A549 (cell line): ENCODE results near the gene SPAG5. TPM values are rescaled to one million over a fixed set of nuclear protein-coding genes. Genes with fewer than 3 reads are reported as not detected.

Source experiments
- ATAC-seq, 2 experiments: fragments of 200-7000 bp in 1 of 2; fragments of >200 bp in 1 of 2; cut with Nextera tagmentation in 1 of 2; cut with Tn5 transposase in 1 of 2; 3 replicates each; pipeline versions ENCODE4 v1.8.0 to v1.9.1; 2018 to 2020; ENCODE audit warnings: mild to moderate bottlenecking in 1 of 2, moderate library complexity in 1 of 2
- CTCF ChIA-PET: fragments of 300-600 bp; sonication (Branson Sonifier 250); formaldehyde crosslinking; extraction: SDS; loops from one replicate; lab custom pipeline; 2021; ENCODE audit warnings: antibody characterized with exemption, inconsistent platforms; lab: Yijun Ruan, JAX
- POLR2A ChIA-PET: fragments of 350-600 bp; formaldehyde crosslinking; extraction: SDS; loops from one replicate; lab custom pipeline; 2021; ENCODE audit warnings: antibody characterized with exemption, inconsistent platforms; lab: Yijun Ruan, JAX
- DNase-seq, 2 experiments: peaks; one replicate each; pipeline versions ENCODE4 v3.0.0 to v3.0.0-alpha.2; 2011 to 2016; ENCODE audit warnings: low read depth in 1 of 2, low spot score in 1 of 2
- FAIRE-seq: peaks from 2 replicates; lab custom pipeline; 2011; peaks lifted over from hg19 to GRCh38; lab: Jason Lieb, UNC
- H3K27ac ChIP-seq, 2 experiments: fragments of >200 bp; sonication (Bioruptor Twin); formaldehyde crosslinking; 3 replicates each; pipeline ENCODE4 v1.5.1; 2016 to 2017
- H3K4me1 ChIP-seq: fragments of >200 bp; sonication (Bioruptor Twin); formaldehyde crosslinking; 3 replicates; pipeline ENCODE4 v1.6.1; 2016
- H3K4me2 ChIP-seq: fragments of >200 bp; sonication (Bioruptor Twin); formaldehyde crosslinking; 3 replicates; pipeline ENCODE4 v1.6.1; 2016
- H3K4me3 ChIP-seq: fragments of >200 bp; sonication (Bioruptor Twin); formaldehyde crosslinking; 3 replicates; pipeline ENCODE4 v1.5.1; 2016
- H3K9me3 ChIP-seq: fragments of >200 bp; sonication (Bioruptor Twin); formaldehyde crosslinking; 3 replicates; pipeline ENCODE4 v1.6.1; 2016
- BHLHE40 ChIP-seq: IDR thresholded peaks from 2 replicates; pipeline ENCODE4 v1.6.1; 2012; ENCODE audit warnings: low read depth, low read length, inconsistent platforms
- CBX8 ChIP-seq: fragments of 200-600 bp; sonication (generic); IDR thresholded peaks from 2 replicates; pipeline ENCODE4 v1.6.1; 2016
- CEBPB ChIP-seq, 2 experiments: fragments of >200 bp in 1 of 2; sonication (Bioruptor Twin) in 1 of 2; formaldehyde crosslinking in 1 of 2; IDR thresholded peaks; 2 replicates each; pipeline ENCODE4 v1.6.1; 2012 to 2016
- EHF ChIP-seq: fragments of 250-450 bp; sonication (Bioruptor Pico); IDR thresholded peaks from 2 replicates; pipeline ENCODE4 v1.5.0; 2020; ENCODE audit warnings: mild to moderate bottlenecking
- EP300 ChIP-seq, 2 experiments: fragments of >200 bp; sonication (Bioruptor Twin); formaldehyde crosslinking; IDR thresholded peaks; 2 replicates in 1 of 2; 3 replicates in 1 of 2; pipeline ENCODE4 v1.6.1; 2016 to 2017
- FOSB ChIP-seq: fragments of 250-450 bp; sonication (Bioruptor Pico); IDR thresholded peaks from 2 replicates; pipeline ENCODE4 v1.5.0; 2020; ENCODE audit warnings: mild to moderate bottlenecking, moderate library complexity
- FOSL2 ChIP-seq, 2 experiments: fragments of 450-650 bp in 1 of 2; fragments of >200 bp in 1 of 2; sonication (Bioruptor Twin) in 1 of 2; formaldehyde crosslinking; IDR thresholded peaks; 2 replicates each; pipeline versions ENCODE4 v1.5.0 to v1.6.1; 2016 to 2020; ENCODE audit warnings: mild to moderate bottlenecking in 1 of 2, moderate library complexity in 1 of 2
- FOXS1 ChIP-seq: fragments of 250-450 bp; sonication (Bioruptor Pico); IDR thresholded peaks from 2 replicates; pipeline ENCODE4 v1.5.0; 2020; ENCODE audit warnings: mild to moderate bottlenecking, moderate library complexity
- HOXB13 ChIP-seq: fragments of 250-450 bp; sonication (Bioruptor Pico); IDR thresholded peaks from 2 replicates; pipeline ENCODE4 v1.5.0; 2020; ENCODE audit warnings: low read depth, mild to moderate bottlenecking, moderate library complexity
- HOXB5 ChIP-seq: fragments of 250-450 bp; sonication (Bioruptor Pico); IDR thresholded peaks from 2 replicates; pipeline ENCODE4 v1.5.0; 2020; ENCODE audit warnings: mild to moderate bottlenecking, moderate library complexity
- KDM5A ChIP-seq: fragments of 200-600 bp; sonication (generic); IDR thresholded peaks from 2 replicates; pipeline ENCODE4 v1.6.1; 2016; ENCODE audit warnings: antibody characterized with exemption, mild to moderate bottlenecking
- MAFK ChIP-seq: fragments of 450-650 bp; IDR thresholded peaks from 2 replicates; pipeline ENCODE4 v1.6.1; 2014; ENCODE audit not compliant: partially characterized antibody
- MAX ChIP-seq: IDR thresholded peaks from 2 replicates; pipeline ENCODE4 v1.6.1; 2012
- MAZ ChIP-seq: fragments of 150-350 bp; IDR thresholded peaks from 2 replicates; pipeline ENCODE4 v1.6.1; 2014; ENCODE audit warnings: antibody characterized with exemption, low read depth, low read length, borderline replicate concordance
- NFE2L2 ChIP-seq: fragments of 150-350 bp; conservative IDR thresholded peaks from 2 replicates; pipeline ENCODE4 v1.6.1; 2014; ENCODE audit warnings: low read length
- NR3C1 ChIP-seq: fragments of >200 bp; sonication (Bioruptor Twin); formaldehyde crosslinking; IDR thresholded peaks from 3 replicates; pipeline ENCODE4 v1.6.1; 2017
- PBX3 ChIP-seq: IDR thresholded peaks from 2 replicates; pipeline ENCODE4 v1.6.1; 2012
- PHF8 ChIP-seq: fragments of 200-600 bp; sonication (generic); IDR thresholded peaks from 2 replicates; pipeline ENCODE4 v1.6.1; 2016; ENCODE audit warnings: low read depth, mild to moderate bottlenecking, antibody characterized with exemption, moderate library complexity, borderline replicate concordance
- POLR2AphosphoS2 ChIP-seq: conservative IDR thresholded peaks from 2 replicates; pipeline ENCODE4 v1.6.1; 2012; ENCODE audit warnings: low read length, improper control_type of control experiment, inconsistent platforms
- RAD21 ChIP-seq, 2 experiments: fragments of >200 bp in 1 of 2; sonication (Bioruptor Twin) in 1 of 2; formaldehyde crosslinking in 1 of 2; IDR thresholded peaks in 1 of 2; conservative IDR thresholded peaks in 1 of 2; 2 replicates in 1 of 2; 3 replicates in 1 of 2; pipeline ENCODE4 v1.6.1; 2012 to 2018; ENCODE audit warnings: inconsistent platforms in 1 of 2
- RARB ChIP-seq: fragments of 250-450 bp; sonication (Bioruptor Pico); IDR thresholded peaks from 2 replicates; pipeline ENCODE4 v1.8.0; 2021; ENCODE audit warnings: mild to moderate bottlenecking, moderate library complexity
- RCOR1 ChIP-seq: fragments of 150-350 bp; IDR thresholded peaks from 2 replicates; pipeline ENCODE4 v1.6.1; 2014; ENCODE audit warnings: antibody characterized with exemption, low read length, low read depth
- TP53 ChIP-seq: fragments of 250-450 bp; sonication (Bioruptor Pico); IDR thresholded peaks from 2 replicates; pipeline ENCODE4 v1.5.0; 2021; ENCODE audit warnings: mild to moderate bottlenecking, moderate library complexity
- ZSCAN20 ChIP-seq: fragments of 250-450 bp; sonication (Bioruptor Pico); IDR thresholded peaks from 2 replicates; pipeline ENCODE4 v1.8.0; 2022; ENCODE audit warnings: mild to moderate bottlenecking, moderate library complexity
- WGBS: methylation state at CpG from one replicate; pipeline ENCODE4 v1.1.6; 2017; ENCODE audit errors: missing lambda C conversion rate; 5-methylcytosine and 5-hydroxymethylcytosine counted together
- polyA plus RNA-seq, 4 experiments: library from polyadenylated mRNA; depleted of rRNA in 3 of 4; stranded (reverse); fragments of >200 nt; fragmentation: RNase III in 1 of 4; extraction: RNeasy Plus Mini Kit Qiagen cat#74134 plus additional on column Dnase treatment in 1 of 4; gene quantifications; 2 replicates in 3 of 4; 3 replicates in 1 of 4; pipeline ENCODE4 v1.2.3, GENCODE V29; 2011 to 2017
- TF ChIP-seq, protein P1 (sequence below): IDR thresholded peaks from 2 replicates; pipeline ENCODE4 v1.6.1; 2012; ENCODE audit warnings: low read depth, borderline replicate concordance

The SPAG5 gene
- polyA plus RNA-seq, 2 of the 4 experiments (the other 2 are of a cell fraction) = 111 TPM

- TF ChIP-seq PBX3 (no peak; the same call in 1 of the 2 replicates), FOXS1 (CRISPR knock-in tag) (no peak), RARB (no peak), NR3C1 (no peak), HOXB5 (CRISPR knock-in tag) (no peak), CEBPB (IDR thresholded peaks at IDR 0.05) (no peak), FOSL2 (IDR thresholded peaks at IDR 0.05) (no peak), FOSL2 (CRISPR knock-in tag; IDR thresholded peaks at IDR 0.05) (no peak), TP53 (CRISPR knock-in tag) (no peak), CBX8 (no peak), HOXB13 (no peak), EHF (no peak)
These were observed 27.3 kb downstream of the SPAG5 start, which contains the start of gene PIGS (continued) for GRCh38 chr17:28571361-28572122.

DNA sequence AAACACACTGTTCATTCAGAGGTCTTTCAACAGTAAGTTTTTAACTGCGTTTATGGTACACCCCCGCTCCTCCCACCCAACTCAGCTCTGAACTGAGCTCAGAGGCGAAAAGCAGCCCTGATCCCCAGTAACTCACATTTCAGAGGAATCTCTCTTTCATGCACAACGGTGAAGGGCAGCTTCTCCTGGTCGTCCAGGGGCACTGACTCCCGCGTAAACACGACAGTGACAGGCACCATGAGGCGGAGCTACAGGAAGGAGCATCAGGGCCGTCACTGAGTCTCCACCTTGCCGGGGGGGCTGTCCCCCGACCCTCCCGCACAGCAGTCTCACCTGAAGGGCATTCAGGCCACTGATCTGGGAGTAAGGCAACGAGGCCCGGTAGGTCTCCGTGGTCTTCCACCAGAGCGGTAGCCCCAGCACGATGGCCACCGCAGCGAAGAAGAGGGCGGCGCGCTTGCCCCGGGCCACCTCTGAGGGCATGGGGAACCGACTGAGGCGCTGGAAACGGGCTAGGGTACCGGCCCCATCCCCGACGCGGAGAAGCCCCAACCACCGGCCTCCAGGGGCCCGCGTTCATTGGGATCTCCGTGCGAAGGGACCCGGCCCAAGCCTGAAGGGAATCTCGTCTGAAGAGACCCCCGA is 28.0 kb downstream of the SPAG5 start:
- 9% methylated on average over 21 of the region's 39 CpGs for whole genome bisulfite sequencing
- peaks cover 26% of the 10 kb centered on the region for H3K4me1 ChIP-seq
- H3K27ac ChIP-seq = peak overlapping the region; percentile 87 to 91
- ATAC-seq (peak; percentile 42 to 57), DNase-seq (peak; percentile 42 to 64), FAIRE-seq (no peak)
- no peak for TF ChIP-seq MAZ
- no peak for TF ChIP-seq KDM5A
- no peak for TF ChIP-seq RAD21 (conservative IDR thresholded peaks at IDR 0.05 in 1 of 2, IDR thresholded peaks at IDR 0.05 in 1 of 2)
- TF ChIP-seq, protein P1, sequence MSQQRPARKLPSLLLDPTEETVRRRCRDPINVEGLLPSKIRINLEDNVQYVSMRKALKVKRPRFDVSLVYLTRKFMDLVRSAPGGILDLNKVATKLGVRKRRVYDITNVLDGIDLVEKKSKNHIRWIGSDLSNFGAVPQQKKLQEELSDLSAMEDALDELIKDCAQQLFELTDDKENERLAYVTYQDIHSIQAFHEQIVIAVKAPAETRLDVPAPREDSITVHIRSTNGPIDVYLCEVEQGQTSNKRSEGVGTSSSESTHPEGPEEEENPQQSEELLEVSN = 0 out of 2 replicates have a peak, but pooled peaks have one; percentile 62
- no peak for TF ChIP-seq EP300 (IDR thresholded peaks at IDR 0.05)
- no peak for TF ChIP-seq FOSL2 (IDR thresholded peaks at IDR 0.05)
- TF ChIP-seq FOSL2 (CRISPR knock-in tag; IDR thresholded peaks at IDR 0.05) = 0 out of 2 replicates have a peak, but pooled peaks have one; percentile 14
- TF ChIP-seq BHLHE40 = no peak
- no peak for TF ChIP-seq HOXB5 (CRISPR knock-in tag)
- no peak for TF ChIP-seq EHF
- TF ChIP-seq MAFK = no peak
- no peak for TF ChIP-seq FOSB (CRISPR knock-in tag)
- TF ChIP-seq PHF8 = no peak; the same call in none of the 2 replicates
- TF ChIP-seq ZSCAN20 = no peak
- TF ChIP-seq RCOR1 = no peak
- no peak for TF ChIP-seq NFE2L2
- no peak for TF ChIP-seq POLR2AphosphoS2
- 0 out of 2 replicates have a peak, but pooled peaks have one; percentile 31 for TF ChIP-seq MAX
- ChIA-PET POLR2A (interaction anchor here (0.6 to 2.1 kb wide), 5 partner anchors 18 to 214 kb away, joined by 3 to 8 read pairs (median 4); partner anchors contain the start of genes BLTP2, POLDIP2 and UNC119), CTCF (interaction anchor here (0.6 to 3.8 kb wide), 11 partner anchors 11 to 176 kb away, joined by 3 to 24 read pairs (median 6); partner anchors contain the start of genes SDF2 and SUPT6H)
- H3K4me2 ChIP-seq = peak overlapping the region; percentile 96
- peak overlapping the region; percentile 92 for H3K4me3 ChIP-seq
- H3K9me3 ChIP-seq = no peaks in the 10 kb centered on the region
